MM.1S (cell line): ENCODE data around the gene PIGU.

ENCODE experiments used
- CTCF ChIP-seq: fragments of 300-600 bp; sonication (generic); IDR thresholded peaks from 2 replicates; pipeline ENCODE4 v1.5.1; 2016; ENCODE audit warnings: antibody characterized with exemption, low read length, mixed read lengths
- EZH2 ChIP-seq: fragments of 300-600 bp; sonication (generic); optimal IDR thresholded peaks from 2 replicates; pipeline ENCODE3; 2017; ENCODE audit warnings: low read depth, mild to moderate bottlenecking, antibody characterized with exemption, low read length, mixed read lengths

DNA sequence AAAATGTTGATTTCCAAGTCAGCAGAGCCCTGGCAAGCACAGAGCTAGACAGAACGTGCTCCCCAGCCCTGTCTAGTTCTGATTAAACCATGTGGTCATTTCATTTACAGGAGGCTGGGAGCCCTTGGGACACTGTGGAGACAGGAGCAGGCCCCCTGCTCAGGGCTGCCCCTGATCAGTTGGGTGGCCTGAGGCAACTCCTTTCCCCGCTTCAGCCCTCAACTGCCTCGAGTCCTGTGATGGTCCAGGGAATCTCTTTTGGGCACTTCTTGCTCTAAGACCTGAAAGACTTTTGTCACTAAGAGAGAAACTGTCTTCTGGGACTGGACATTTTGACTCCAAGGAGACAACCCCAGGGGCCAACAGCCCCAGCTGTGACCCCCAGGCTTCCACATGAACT lies 147.2 kb downstream of the PIGU start:
- TF ChIP-seq CTCF = no peak
- TF ChIP-seq EZH2 = no peak
